ENCODE results near the gene WDFY3.

The WDFY3 gene

DNA sequence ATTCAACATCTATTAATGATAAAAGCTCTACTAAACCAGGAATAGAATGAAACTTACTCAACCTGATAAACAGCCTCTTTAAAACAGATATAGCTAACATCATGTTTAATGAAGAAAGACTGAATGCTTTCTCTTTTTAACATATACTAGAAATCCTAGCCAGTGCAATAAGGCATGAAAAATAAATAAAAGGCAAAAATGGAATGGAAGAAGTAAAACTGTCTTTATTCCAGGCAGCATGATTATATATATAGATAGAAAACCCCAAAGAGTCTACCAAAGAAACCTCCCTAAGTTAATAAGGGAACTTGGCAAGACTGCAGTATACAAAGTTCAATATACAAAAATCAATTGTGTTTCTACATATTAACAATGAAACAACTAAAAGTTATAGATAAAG, 25.5 kb downstream of the WDFY3 start:
- no peak for DNase-seq

DNA sequence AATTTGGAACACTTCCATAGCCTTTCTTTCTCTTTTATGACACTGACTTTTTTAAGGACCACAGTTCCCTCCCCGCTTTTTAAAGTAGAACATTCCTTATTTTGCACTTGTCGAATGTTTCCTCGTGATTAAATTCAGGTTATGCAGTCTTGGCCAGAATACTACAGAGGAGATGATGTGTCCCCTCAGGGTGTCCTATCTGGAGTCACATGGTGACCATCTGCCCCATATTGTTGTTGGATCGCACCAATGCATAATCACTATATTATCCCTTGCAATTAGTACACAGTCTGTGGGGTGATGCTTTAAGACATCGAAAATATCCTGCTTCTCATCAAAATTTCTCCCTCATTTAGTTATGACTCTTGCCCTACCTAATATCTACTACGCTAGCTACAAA, 27.4 kb downstream of the WDFY3 start:
- no peak for DNase-seq

DNA sequence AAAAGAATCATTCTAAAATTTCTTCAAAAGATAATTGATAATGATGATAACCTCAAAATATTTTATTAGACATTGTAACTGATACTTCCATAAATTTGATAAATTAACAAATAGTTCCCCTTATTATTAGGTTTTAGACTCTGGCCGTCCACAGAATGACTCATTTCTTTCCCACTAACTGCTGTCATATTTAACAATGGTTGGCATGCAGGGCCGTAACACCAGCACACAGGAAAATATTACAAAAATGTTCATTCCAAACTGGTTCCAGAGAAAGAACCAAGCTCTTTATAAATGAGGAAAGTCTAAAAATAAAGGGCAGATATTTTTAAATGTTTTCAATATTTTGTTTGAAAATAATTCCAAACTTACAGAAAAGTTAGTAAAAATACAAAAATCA, 28.2 kb downstream of the WDFY3 start:
- DNase-seq: no peak

DNA sequence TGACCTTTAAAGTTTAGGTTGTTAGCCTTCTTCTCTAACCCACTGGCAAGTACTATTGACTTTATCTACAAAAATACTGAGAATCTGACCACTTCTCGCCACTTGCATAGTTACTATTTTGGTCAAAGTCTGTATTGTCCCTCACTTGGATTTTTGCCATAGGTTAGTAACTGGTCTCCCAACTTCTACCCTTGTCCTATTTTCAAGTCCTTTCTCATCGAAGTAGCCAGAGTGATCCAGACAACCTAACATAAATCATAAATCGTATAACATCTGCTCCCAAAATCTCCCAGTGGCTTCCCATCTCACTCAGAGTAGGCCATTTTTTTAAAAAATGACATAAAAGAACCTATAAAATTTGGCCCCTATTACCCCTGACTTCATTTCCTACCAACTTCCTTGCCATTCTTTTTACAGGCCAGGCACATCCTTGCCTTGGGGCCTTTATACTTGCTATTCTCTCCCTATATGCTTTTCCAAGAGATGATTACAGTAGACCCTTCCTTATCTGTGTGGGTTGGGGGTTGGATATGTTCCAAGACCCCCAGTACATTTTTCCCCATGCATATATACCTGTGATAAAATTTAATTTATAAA, 29.0 kb downstream of the WDFY3 start:
- no peak for DNase-seq

DNA sequence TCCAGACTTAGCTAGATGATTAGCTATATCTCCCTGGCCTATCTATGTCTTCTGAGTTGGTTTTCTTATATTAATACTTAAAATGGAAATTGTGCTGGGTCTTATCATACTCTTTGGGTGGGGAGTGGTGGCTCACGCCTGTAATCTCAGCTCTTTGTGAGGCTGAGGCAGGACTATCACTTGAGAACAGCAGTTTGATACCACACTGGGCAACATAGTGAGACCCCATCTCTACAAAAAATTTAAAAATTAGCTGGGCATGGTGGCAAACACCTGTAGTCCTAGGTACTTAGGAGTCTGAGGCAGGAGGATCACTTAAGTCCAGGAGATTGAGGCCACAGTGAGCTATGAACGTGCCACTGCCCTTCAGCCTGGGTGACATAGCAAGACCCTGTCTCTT, 30.4 kb downstream of the WDFY3 start:
- no peak for DNase-seq

DNA sequence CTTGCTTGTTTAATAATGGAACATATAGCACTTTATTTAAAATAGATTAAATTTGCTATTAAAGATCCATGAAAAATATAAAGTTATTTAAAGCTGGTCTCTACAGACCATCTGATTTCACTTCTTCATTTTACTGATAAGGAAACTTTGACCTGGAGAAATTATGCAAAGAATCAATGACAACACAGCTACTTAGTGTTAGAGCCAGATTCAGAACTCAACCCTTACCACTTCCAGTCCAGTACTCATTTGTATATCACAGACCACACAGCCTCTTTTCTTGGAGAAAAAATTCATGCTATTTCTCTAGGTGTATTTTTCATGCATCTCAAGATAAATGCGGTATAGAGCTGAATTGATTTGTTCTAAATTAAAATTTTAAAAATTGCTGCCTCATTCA, 34.0 kb downstream of the WDFY3 start:
- no peak for DNase-seq

DNA sequence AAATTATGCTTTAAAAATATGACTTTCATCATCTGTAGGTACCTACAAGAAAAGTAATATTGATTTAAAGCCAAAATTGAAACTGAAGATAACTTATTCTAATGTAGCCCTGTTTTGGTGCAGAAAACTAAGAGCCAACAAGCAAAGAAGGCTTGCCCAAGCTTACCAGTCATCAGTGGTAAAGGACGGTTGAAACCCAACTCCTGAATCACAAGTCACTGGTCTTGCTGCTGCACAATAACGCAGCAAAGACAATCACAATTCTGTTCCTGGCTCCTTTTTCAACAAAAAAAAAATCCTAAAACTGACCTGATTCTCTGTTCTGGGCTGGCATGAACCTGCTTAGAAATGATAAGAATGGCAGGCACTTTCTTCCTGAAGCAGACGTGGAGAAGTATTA, 34.5 kb downstream of the WDFY3 start:
- DNase-seq: no peak

DNA sequence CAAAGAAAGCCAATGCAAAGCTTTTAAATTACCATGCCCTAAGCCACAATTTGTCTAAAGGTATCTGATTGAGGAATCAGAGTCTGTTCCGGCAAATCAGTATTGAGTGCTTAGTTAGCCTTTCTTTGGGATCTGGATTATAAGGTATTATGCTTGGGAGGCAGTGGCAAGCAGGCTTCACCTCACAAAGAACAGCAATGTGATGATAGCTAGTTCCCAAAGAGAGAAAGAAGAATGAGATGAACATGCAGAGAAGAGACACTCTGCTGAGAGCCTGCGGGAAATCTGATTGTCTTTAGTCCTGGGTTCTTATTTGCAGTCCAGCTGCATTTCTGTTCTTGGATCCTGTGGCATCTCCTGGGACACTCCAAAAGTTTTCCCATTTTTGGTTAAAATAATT, 35.2 kb downstream of the WDFY3 start:
- no peak for DNase-seq

DNA sequence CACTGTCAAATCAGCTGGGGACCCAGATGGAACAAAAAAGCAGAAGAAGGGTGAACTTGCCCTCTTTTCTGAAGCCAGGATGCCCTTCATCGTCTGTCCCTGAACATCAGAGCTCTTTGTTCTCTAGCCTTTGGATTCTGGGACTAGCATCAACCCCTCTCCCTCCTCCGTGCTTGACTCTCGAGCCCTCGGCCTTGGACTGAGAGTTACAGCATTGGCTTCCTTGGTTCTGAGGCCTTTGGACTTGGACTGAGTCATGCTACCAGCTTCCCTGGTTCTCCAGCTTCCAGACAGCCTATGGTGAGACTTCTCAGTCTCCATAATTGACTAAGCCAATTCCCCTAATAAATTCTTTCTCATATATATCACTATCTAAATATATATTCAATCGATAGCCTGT, 38.4 kb downstream of the WDFY3 start:
- no peak for DNase-seq

DNA sequence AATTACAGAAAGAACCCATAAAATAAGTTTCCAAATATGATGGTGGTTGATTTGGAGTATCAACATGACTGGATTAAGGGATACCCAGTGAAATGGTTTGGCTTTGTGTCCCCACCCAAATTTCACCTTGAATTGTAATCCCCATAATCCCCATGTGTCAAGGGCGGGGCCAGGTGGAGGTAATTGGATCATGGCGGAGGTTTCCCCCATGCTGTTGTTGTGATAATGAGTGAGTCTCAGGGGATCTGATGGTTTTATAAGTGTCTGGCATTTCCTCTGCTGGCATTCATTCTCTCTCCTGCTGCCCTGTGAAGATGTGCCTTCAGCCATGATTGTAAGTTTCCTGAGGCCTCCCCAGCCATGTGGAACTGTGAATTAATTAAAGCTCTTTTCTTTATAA, 39.1 kb downstream of the WDFY3 start:
- DNase-seq: no peak

DNA sequence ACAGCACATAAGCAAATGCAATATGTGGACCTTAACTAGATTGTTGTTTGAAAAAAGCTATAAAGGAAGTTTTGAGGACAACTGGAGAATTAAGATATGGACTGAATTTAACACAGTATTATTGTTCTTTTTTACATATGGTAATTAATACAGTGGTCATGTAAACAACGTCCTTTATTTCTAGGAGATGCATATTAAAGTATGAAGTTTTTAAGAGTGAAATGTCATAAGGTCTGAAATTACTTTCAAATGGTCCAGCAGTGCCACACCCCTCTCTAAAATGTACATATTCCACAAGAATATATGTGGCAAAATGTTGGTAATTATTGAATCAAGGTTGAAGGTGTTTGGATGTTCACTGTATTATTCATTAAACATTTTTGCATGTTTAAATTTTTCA, 40.9 kb downstream of the WDFY3 start:
- DNase-seq: no peak

DNA sequence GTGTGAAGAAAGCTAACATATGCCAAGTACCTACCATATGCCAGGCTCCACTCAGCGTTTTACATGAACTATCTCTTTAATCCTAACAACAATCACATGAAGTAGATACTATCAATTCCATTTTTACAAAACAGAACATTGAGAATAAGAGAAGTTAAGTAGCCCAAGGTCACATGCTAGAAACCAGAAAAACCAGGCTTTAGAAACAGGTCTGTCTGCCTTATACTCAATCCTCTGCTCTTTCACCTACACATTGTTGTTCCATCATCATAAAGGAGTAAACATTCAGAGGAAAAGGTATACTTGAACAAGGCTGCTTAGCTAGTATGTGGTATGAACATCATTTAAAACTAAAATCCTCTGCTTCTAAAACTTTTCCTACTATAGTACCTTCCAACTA, 42.1 kb downstream of the WDFY3 start:
- DNase-seq: no peak

DNA sequence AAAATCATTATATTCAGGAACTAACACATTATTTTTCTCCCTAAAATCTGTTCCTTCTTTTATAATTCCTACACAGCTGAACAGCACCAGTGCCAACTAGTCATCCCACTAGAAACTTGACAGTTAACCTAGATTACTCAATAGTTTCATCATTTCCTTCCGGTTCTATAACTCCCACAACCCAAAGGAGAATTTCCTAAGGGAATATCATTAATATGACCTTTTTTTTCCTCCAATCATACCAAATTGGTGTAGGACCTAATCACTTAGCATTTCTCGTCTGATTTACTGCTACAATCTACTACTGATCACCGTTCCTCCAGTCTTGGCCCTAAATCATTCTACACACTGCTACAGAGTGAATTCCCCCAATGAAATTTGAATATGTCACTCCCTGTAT, 45.9 kb downstream of the WDFY3 start:
- no peak for DNase-seq

DNA sequence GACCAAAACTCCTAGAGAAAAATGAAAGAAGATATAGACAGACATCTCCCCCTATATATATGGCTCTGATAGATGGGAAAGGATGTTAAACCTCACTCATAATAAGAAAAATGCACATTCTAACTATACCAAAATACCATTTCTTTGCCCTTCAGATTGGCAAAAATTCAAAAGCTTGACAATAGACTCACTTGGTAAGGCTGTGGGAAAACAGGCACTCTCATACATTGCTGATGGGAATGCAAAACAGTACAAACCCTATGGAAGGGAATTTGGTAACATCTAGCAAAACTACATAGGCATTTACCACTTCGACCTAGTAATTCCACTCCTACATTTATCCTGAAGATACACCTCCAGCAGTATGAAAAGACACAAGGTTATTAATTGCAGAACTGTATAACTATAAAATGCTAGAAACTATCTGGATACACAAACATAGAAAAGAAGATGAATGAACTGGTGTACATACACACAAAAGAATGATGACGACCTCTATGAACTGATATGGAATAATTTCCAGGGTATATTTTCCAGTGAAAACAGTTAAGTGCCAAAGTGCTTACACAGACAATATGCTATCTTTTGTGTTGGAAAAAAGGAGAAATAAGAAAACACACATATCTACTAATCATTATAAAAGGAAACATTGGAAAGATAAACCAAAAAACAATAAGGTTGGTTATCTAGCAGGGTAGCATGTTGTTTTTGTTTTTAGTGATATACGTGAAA, 48.5 kb downstream of the WDFY3 start:
- no peak for DNase-seq

DNA sequence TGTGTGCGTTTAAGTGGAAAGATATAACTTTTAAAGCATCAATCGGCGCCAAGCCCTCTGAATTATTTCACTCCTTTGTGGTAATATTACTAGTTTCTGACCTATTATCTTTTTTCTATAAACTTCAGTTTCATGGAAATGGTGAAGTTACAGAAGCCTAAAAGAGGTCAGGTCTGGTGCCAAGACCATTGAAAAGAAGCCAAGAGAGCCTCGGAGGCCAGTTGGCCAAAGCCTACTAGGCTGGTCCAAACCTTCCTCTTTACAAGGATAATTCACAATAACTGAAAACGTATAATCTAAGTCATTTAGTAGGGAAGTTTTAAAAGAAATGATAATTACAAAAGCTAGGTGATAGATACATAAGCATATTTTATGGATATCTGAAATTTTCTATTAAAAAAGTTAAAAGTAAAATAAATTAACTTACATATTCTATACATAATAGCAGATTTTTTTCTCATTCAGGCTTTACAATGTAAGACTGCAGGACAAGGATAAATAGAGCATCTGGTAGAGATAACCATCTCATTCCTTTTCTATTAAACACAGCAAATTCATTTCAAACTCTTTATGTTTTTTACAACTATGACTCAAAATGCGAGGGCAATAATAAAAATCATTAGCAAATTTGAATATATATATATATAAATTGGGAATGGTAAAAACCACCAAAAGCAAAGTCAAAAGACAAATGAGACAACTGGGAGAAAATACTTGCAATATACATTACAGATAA, 49.2 kb downstream of the WDFY3 start:
- no peak for DNase-seq

DNA sequence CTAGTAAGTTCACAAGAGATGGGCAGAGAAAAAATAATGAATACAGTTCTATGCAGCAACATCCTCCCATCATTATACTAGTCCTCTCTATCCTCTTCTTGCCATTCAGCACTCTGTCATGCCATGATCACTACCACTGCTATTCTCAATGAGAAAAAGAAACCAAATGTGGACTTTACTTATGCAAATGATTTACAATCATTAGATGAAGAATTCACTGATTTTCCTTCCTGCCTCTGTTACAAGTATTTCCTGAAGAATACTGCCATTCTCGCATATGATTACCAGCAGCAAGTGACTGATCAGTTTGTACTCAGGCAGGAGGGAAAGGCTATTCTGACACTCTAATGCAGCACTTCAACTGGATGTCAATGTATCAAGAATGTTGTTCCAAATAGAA, 50.3 kb downstream of the WDFY3 start:
- DNase-seq: no peak

DNA sequence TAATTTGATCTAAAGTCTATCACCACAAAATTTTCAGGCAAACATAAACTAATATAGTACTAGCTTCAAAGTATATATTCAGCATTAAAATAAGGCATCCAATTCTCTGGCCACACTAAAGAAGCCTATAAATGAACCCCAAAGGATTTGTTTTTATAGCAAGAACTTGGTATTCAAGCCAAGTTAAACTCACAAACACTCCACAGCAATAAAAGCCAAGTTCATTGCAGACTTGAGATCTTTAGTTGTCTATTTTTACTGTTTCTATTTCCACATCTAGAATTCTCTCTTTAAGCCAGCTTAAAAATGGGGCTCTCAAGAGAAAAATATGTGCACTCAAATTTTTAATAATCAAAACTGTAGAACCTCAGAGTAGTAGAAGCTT, 51.1 kb downstream of the WDFY3 start:
- no peak for DNase-seq

DNA sequence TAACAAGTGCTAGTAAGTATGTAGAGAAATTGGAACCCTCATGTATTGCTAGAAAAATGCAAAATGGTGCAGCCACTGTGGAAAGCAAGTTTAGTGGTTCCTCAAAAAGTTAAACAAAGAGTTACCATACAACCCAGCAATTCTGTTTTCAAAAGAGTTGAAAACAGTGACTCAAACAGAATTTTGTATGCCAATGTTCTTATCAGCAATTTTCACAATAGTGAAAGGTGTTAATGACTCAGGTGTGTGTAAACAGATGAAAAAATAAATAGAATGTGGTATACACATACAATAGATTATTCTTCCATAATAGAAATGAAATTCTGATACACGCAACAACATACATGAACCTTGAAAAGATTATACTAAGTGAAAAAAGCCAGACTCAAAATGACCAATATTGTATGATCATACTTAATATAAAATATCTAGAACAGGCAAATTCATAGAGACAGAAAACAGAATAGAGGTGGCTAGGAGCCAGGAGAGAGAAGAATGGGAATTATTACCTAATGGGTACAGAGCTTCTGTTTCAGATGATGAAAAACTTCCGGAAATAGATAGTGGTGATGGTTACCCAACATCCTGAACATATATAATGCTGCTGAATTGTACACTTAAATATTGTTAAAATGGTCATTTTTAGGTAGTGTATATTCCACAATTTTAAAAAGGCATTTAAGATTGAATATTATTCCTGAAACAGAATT, 51.6 kb downstream of the WDFY3 start:
- no peak for DNase-seq

DNA sequence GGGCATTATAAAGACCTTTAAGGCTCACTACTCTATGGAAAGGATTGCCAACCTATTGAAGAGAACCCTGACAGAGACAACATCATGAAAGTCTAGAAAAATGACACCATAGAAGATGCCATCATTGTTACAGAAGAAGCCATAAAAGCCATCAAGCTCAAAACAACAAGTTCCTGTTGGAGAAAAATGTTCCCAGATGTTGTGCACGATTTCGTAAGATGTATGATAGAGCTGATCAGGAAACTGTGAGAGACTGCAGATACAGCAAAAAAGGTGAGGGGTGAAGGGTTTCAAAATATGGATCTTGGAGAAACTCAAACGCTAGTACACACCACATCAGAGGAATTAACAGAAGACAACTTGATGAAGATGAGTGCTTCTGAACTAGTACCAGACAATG, 53.3 kb downstream of the WDFY3 start:
- no peak for DNase-seq

DNA sequence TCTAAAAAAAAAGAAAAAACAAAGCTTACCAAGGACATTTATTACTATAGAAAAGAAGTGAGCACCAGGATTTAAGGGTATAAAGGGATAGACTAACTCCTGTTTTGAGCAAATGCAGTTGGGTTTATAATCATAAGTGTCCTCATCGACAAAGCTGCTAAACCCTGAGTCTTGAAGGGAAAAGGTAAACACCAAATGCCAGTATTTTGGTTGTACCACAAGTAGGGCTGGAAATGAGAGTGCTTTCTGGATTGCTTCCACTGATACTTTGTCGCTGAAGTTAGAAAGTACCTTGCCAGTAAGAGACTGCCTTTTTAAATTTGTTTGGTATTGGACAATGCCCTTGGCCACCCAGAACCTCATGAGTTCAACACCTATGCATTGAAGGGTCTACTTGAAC, 53.7 kb downstream of the WDFY3 start:
- no peak for DNase-seq

DNA sequence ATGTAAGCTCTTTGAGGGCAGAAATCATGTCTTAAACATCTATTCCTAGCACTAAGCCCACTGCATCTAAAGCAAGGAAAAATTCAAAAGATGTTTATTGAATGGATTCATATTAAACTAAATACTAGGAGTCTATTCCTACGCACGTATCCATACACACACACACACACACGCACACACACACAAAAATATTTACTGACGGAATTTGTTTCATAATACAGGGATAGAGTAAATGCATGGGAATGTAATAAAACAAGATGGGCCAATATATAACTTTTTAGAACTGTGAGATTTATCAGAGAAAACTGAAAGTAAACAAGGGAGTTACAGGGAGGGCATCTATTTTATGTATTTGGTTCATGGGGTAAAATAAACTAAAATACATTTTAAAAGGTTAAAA, 57.6 kb downstream of the WDFY3 start:
- DNase-seq: no peak

DNA sequence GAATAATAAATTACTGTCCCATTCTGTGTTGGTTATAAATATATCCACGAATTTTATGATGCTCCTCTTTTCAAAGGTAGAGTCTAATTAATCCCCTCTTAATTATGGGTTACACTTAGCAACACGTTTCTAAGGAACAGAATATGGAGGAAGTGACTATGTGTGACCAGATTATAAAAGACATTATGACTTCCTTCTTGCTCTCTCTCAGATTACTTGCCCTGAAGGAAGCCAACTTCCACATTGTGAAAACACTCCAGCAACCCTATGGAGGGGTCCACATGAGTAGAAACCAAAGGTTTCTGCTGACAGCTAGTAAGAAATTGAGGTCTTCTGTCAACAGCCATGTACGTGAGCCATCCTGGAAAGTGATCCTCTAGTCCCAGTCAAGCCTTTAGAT, 59.3 kb downstream of the WDFY3 start:
- no peak for DNase-seq

DNA sequence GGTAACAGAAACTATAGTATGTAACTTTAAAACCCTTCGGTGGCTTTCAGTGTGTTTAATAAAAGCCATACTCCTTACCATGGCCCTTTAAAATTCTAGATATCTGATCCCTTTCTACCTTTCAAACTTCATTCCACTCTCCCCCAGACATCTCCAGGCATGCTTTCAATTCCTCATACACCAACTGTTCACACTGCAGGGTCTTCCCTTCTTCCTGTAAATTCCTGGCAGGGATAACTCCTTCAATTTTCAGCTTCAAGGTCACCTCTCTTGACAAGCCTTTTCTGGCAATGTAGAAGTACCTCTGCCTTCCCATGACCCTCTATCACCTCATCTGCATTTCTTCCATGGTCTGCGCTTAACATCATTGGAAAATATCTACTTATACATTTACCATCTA, 60.8 kb downstream of the WDFY3 start:
- no peak for DNase-seq

DNA sequence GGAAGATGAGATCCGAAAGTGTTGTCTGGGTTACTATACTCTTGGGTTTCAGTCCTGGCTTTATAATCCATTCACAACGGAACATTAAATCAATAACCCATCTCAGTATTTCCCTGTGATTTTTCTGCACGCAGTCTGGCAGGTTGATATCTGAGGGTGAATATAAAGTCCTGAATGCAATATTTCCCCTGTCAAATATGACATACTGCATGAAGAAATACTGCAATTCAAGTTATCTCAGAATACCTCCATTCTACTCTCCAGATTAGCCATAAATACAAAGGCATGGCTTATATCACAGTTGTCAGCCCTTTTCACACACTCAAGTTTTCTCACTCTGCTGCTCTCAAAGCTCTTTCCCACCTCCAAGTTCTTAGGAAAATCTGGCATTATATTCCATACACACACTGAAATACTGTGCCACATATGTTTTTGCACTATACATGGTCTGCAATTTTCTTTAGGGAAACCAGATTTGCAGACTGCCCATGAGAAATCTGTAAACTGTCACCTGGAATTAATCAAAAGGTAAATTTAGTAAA, 64.7 kb downstream of the WDFY3 start:
- no peak for DNase-seq
